GM21381 (cell line): ENCODE measurements around the gene TBC1D7.

Source experiments
- ATAC-seq: cut with Tn5 transposase; IDR thresholded peaks from one replicate; pipeline ENCODE4 v1.9.1; 2021; ENCODE audit warnings: mild to moderate bottlenecking, moderate library complexity; ENCODE audit not compliant: unreplicated experiment

The TBC1D7 gene

DNA sequence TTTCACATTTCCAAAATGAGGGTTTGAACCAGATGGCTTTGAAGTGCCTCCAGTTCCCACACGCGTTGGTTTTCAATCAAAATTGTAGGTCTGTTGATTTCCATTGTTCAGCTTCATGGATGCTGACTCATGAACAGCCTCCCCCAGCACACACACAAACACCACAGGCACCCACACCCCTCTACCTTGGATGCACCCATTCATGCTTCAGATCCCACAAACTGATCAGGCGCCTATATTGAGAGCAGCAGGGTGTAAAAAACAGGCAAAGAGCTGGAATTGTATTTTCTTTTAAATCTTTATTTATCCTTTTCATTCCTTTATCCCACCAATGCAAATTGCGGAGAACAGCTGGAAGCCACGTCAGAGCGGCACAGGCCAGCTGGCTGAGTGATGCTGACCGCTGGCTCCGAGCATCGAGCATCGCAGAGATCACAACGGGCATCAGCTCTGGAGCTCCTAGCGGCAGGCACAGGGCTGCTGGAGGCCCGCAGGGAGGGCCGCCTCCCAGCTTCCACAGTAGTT is 29.3 kb upstream of the TBC1D7 start:
- no peak for ATAC-seq

DNA sequence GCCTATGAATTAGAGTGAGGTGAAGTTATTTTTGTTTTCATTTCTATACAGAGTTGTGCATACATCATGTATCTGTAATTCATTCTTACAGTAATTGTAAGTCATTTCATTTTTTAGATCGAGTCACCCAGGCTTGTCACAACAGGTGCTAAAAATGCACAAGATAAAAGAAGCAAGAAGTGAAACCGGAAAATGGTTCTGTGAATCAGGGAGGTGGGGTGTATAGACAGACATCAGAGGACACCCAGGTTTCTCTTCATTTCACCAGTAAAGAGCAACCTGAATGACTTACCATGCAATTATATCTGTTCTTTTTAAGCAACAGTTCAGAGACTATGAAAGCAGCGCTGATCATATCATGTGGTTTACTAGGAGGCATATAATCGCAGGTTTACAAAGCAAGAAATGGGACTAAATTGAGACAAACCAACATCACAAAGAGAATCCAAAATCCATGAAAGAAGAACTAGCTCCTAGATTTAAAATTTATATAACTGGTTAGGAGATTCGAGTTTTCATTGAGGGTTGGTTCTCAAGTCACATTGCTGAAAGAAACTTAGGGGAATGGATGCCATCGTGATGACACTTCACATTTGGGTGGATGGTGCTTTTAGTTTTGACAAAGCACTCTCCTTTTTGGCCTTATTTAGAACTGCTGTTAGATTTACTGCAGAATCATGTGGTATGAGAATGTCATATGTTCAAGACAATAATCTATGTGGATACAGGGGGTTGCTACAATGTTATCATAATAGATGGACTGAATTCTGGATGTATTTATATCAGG is 27.9 kb upstream of the TBC1D7 start:
- peak; percentile 92 for ATAC-seq

DNA sequence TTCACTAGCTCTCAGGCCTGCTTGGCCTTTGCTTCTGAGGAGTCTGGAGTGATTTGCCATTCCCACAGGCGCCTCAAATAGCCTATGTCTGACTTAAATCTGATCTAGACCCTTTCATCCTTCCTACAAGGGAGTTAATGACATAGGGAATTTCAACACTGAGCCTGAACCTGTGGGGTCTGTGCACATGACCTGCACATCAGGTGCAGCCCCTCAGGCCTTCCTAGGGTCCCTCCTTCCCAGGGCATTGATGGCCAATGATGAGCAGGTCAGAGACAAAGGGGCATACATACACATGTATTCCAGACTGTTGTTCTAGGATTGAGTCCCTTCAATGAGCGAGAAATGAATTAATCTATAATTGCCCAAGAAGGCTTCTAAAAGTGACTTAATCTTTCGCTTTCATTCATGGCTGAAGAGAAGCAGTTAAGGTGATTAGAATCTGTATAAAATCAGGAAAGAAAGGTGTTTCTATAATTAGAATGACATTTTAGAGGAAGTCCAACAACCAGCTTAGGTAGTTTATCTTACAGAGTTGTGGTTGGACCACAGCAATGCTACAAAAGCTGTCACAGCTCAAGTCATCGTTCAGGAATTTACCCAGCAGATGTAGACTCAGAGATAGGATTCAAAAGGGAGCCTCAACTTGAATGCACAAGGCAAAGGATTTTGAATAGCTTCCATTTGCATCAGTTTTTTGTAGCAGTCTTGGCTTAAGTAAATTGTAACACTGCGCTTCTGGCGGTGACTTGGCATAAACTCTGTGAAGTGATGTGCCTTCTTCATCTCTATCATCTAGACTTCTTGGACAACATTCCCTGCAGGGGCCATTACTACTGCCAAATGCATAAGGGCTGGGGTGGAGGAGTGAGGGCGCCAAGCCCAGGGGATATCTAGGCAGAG is 27.0 kb upstream of the TBC1D7 start:
- ATAC-seq, result peak; percentile 27

DNA sequence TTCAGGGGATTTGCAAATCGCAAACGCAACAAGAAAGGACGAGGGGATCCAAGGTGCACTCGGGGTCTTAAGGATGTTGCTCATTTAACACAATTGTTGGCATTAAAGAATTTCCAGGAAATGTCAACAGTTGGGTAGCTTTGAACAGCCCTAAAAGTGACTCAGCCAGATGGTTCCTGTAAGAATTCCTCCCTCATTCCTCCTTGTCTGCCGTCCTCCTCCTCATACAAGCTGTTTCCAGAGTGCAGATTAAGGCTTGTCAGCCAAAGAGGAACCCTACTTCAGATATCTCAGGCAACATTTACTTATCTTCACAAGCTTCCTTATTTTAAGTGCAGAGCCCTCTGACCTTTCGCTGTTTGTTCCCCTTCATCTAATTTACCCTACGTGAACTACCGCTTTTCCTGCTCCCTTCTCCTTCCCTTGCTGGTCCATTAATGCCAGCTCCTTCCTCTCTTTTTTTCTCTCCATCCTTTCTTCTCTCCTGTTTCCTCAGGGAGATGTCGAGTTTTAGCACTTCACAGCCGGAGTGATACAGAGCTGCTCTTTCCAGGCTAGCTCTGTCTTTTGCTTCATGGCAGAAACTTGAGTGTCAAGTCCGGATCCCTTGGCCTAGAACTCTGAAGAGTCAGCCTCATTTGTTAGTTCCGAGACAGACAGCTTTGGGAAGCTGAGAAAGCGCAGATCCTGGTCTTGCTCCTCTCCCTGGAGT is 26.1 kb upstream of the TBC1D7 start:
- ATAC-seq, result no peak

DNA sequence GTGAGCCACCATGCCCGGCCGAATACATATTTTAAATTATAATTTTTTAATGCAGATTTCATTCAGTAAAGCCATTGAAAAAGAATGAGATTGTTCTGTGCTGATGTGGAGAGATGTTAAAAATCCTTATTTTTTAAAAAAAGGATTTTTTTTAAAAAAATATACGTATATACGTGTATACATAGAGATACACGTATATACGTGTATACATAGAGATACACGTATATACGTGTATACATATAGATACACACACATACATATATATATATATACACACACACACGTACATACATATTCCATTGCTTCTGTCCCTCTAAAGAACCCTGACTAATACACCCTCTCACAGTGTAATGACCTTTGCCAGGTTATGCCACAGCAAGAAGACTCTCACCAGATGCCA is 23.8 kb upstream of the TBC1D7 start:
- ATAC-seq, result no peak

DNA sequence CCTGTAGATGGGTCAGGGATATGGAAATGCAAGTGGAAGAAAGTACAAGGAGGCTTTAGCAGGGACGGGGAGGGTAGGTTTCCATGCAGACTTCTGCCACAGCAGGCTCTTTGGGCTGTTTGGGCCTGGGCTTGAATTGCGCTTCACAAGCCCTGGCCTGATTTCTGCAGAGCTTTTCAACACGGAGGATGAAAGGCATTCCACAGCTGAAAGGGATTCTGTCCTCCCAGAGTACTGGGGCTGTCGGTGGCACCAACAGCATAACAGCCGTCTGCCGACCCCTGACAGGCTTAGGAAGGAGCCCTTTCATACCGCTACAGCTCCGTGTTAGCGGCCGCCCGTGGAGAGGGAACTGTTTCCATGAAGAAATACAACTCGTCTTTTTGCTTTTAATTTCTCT is 22.9 kb upstream of the TBC1D7 start:
- no peak for ATAC-seq

DNA sequence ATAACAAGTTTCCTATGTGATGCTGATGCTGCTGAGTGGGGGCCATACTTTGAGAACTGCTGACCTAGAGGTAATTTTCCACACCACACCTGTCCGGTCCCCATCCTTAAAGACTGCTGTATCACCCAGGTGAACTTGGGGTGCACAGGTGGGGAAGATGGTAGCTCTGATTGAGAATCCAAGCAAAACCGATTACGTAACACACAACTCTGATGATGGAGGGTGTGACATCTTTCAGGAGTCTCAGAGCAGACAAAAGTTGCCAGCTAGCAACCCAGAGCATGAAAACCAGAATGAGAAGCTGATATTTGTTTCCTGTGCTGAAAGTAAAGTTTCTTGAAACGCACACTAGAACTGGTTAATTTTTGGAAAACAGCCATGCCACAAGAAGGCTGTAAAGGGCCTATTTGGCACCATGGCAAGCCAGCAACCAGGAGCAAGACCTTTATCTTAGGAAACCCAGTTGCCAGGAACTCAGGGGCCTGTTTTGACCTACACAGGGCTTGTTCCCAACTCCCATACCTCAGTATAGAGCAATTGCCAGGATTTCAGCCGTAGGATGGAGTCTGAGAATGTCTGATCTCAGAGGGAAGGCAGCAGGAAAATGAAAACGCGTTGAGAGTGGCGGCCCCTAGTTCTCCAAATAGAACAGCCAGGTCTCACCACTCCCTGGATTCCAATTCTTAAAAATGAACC is 21.6 kb upstream of the TBC1D7 start:
- ATAC-seq, result no peak

DNA sequence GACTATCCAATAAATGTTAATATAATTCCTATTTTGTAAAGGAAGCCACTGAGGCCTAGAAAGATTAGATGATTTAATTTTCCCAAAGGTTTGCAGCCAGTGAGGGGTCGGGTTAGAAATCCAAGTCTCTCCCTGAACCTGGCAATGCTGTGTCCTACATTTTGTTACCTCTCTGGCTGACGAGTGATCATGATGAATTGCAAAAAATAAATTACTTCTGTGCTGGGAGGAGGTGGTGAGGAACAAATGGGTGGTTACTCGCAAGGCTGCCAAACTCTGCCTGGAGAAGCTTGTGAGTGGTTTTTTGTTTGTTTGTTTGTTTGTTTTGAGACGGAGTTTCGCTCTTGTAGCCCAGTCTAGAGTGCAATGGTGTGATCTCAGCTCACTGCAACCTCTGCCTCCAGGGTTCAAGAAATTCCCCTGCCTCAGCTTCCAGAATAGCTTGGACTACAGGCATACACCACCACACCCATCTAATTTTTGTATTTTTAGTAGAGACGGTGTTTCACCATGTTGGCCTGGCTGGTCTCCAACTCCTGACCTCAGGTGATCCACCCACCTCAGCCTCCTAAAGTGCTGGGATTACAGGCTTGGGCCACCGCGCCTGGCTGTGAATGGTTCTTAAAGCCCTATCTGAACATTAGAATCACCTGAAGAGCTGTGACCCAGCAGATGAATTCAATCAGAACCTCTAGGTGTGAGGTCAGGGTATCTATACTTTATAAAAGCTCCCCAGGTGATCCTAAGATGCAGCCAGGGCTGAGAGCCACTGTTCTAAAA is 20.2 kb upstream of the TBC1D7 start:
- no peak for ATAC-seq

DNA sequence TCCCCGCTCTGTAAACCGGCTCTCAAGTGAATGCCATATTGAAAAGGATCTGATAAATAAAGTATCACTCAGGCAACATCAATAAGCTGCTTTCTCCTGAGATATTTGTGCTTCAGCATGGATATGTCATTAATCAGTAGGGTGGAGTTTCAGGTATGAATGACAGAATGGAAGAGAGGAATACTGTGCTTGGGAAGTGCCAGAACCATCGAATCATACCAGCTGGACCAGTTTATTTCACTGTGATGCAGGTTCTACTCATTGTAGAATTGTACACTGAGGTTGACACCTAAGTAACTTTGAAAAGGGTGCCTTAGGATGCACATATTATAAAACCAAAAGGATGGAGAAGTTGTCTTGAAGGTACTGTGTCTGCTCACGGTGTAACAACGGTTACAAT is 17.9 kb upstream of the TBC1D7 start:
- no peak for ATAC-seq

DNA sequence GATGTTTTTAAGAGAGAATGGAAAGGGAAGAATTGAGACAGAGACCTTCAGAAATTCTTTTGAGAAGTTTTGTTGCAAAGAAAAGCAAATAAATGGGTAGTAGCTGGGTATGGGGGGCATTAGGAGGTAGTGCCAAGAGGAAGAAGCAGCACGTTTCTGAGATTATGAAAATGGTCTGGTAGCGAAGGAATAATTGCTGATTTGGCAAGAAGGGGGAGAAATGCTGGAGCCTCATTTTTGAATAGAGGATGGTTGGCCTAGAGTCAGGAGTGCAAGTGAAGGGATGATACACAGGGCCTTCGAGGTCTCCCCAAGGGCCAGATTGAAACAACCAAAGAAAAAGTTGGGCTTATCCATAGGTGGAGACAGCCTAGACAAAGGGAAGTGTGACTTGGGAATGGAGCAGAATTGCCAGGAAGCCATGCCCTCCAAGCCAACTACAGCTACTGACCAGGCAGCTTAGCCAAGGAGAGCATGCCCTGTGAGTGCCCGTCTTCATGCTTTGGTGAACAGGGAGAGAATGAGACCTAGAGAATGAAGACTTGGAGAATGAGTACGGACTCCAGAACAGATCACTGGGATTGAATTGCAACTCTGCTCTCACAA is 14.2 kb upstream of the TBC1D7 start:
- no peak for ATAC-seq

DNA sequence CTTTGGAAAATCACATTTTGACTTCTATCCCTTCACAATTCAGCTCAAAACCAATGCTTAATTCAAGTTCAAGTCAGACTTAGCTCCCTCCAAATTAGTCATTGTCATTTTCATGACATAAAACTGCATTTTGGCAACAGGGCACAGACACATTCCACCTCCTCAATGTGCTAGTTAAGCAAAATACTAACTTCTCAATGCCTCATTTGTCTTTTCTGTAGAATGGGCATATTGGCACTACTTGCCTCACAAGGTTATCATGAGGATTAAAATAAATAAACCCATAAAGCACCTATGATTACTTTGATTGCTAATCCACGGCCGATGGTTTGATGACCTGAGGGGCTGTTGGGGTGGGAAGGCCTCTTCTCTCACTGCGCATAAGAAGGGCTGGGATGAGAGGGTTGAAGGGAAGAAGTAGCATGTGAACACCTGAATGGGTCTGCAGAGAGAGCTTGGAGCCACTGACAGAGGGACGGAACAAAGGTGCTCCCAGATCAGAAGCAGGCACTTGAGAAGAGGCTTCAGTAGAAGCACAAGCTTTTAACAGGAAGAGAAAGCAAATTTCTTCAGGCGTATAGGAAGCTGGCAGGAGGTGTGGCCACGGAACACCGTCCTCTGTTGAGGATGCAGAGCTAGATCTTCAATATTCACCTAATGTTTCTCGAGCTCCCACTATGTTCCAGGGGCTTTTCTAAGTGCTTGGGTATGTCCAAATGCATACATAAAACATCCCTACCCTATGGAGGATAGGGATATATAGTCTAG is 11.7 kb upstream of the TBC1D7 start:
- no peak for ATAC-seq

DNA sequence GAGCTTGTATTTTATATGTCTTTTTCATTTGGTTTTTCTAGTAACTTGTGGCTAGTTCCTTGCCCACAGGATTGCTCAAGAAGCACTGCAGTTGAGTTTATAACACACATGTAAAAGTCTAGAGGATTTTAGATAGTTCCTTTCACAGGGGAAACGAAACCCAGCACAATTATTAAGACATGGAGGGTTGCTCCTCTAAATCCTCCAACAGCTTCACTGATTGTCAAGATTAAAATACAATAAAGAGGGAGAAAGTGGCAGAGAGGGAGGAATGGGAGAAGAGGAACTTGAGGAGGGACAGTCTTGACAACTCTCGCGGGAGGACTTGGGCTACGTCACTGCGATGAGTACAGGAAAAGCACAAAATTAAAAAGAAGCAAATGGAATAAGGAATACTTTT is 9.7 kb upstream of the TBC1D7 start:
- ATAC-seq, result no peak

DNA sequence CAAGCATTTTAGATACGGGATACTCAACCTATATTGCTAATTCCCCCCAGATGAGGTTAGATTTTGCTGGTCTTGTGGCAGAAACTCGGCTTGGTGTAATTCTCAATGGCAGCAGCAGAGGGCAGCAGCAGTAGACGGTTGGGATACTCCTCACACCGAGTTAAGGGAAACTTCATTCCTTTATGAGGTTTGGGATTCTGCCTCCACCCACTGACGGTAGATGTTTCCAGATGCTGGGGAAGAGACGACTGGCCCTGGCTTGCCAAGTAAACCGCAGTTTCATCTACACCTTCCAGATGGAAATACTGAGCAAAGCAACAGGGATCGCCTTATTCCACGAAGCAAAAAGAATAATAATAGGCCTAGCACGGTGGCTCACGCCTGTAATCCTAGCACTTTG is 8.2 kb upstream of the TBC1D7 start:
- ATAC-seq, result no peak

DNA sequence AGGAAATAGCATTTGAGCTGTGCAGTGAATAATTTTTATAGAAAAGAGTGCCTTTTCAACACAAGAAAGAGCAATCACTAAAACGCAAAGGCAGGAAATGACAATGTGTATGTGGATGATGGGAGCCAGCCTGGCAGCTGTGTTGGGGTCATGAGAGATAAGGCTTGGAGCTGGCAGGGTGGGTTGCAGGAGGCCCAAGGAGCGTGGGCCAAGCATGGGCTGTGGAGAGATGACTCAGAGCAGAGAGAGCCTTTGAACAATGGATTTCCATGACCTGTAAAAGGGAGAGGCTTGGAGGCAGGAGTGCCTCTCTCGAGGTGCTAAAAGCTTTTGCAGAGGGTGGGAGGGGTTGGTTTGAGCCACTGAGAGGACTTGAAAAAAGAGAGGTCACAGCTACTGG is 6.6 kb upstream of the TBC1D7 start:
- ATAC-seq, result no peak

DNA sequence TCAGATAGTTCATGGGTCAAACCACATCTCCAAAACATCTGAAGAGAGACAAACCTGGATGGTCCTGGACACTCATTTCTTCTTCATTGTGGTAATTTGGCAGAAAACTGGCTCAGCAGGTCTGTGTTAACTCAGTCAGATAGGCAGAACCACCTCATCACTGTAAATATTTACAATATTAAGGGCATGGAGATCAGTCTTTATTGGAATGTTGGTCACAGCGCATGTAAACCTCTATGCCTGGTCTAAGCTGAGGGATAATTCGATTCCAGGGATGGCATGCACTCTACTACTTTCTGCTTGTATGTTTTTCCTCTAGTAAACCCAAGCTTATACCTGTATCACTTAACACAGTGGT is 4.0 kb upstream of the TBC1D7 start:
- no peak for ATAC-seq

DNA sequence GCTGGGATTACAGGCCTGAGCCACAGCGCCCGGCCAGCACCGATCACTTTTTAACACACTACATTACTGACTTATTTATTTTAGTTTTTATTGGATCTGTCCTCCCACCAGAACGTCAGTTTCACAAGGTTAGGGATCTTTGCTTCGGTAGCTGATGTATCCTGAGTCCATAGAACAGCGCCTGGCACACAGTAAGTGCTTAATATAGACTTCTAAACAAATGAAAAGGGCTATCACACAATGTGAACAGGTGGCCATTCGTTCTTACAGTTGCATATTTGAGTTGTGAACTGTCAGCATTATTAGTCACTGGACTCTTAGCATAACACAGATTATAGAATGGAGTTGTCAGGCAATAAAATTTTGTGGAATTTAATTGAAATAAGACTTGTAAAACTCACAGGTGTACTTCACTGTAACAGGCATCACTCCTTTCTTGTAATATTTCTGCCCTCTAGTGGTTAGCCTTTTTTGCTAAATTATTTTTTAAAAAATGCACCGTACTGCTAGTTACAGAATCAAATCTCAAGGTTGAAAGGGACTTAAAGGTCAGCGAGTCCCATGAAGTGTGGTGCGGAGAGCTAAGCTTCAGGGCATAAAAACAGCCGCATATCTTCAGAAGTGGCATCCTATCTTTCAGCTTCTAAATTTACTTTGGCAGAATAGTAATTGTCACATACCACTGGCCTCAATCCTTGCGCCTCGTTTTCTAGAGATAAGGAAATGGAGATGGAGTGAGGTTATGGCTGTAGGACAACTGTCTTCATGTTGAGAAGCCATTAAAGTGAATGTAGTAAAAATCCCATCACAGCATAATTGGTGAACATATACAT is 3.4 kb upstream of the TBC1D7 start:
- no peak for ATAC-seq

DNA sequence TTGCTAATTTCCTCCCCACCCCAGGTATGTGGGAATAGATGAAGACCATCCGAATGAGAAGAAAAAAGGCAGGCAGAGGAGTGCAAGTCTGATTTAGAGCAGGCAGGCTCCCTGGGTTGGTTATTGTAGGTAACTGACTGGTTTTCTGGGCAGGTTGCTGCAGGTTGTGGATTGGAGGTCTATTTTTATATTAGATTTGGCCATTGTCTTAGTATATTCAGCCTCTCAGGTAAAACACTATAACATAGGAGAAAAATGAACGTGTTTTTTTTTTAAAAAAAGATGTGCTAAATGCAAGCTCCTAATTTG is 492 bp upstream of the TBC1D7 start:
- no peak for ATAC-seq

DNA sequence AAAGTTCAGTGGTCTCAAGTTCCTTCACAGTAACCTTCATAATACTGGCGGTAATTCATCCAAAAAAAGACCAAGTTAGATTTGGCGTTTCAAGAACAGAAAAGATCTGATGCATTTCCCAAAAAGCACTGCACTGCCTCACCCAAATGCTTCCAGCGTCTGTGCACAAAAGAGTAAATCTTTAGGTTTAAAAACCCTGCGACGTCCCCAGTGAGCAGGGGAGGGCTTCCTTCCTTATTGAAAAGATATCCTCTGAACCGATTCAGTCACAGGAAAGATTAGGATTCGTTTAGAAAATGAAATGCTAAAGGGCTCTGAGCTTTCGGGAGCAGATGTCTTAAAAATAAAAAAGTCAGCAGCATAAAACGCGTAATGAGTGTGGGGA is 654 bp downstream of the TBC1D7 start:
- ATAC-seq, result no peak
